Measurements from ENCODE around the gene MXRA7.

Gene MXRA7

DNA sequence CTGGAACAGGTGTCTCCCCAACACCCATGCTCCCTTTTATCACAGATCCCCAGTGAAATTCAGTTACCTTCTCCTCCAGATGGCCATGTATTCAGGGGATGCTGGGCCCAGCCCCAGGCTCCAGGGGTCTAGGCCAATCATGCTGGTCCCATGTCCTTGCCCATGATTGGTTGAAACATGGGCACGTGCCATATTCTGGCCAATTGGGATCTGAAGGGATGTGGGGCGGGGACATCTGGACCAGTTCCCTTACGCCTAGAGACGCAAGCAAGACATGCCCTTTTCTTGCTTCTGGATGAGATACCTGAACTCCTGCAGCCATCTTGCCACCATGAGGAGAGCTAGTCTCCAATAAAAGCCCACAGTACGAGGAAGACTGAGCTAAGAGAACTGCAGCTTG is 36.2 kb downstream of the MXRA7 start:
- DNase-seq = no peak

- peak; percentile 46 for DNase-seq
These were observed 37.0 kb downstream of the MXRA7 start for GRCh38 chr17:76673729-76674128.

- DNase-seq = no peak
These were observed 37.9 kb downstream of the MXRA7 start for GRCh38 chr17:76672892-76673291.

DNA sequence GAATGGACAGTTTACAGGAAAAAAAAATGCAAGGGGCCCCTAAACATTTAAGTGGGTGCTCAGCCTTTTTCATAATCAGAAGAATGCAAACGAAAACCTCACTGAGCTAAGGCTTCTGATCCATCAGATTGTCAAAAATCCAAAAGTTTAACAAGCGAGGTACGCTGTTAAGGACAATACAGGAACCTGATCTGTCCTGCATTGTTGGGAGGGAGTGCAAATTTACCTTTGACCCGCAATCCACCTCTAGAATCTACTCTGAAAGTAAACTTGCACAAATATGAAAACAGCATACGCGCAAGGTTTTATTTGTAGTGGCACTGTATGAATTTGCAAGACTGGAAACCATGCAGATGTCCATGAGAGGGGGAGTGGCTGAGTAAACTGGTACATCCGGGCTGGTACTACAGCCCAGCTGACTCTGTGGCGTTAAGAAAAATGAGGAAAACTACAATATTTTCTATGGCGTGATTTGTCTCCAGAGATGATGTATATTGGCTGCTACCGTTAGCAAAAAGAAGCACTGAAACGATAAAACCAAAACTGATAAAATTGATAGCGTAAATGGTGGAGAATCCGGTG is 38.4 kb downstream of the MXRA7 start:
- no peak for DNase-seq

DNA sequence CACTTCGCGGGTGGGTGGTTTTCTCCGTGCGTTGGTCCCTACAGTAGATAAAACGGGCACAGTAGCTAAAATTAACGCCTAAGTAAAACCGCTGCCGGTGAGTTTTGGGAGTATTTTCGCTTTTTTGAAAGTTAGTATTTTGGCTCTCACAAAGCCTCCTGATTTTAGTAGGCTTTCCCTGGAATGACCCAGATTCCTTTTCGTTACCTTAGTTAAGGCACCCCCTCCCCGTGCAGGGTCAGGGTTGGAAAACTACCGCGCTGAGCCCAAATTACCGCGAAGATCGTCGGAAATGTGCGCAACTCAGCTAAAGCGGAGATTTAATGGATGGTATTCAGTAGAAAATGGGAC is 38.9 kb downstream of the MXRA7 start:
- DNase-seq = no peak

DNA sequence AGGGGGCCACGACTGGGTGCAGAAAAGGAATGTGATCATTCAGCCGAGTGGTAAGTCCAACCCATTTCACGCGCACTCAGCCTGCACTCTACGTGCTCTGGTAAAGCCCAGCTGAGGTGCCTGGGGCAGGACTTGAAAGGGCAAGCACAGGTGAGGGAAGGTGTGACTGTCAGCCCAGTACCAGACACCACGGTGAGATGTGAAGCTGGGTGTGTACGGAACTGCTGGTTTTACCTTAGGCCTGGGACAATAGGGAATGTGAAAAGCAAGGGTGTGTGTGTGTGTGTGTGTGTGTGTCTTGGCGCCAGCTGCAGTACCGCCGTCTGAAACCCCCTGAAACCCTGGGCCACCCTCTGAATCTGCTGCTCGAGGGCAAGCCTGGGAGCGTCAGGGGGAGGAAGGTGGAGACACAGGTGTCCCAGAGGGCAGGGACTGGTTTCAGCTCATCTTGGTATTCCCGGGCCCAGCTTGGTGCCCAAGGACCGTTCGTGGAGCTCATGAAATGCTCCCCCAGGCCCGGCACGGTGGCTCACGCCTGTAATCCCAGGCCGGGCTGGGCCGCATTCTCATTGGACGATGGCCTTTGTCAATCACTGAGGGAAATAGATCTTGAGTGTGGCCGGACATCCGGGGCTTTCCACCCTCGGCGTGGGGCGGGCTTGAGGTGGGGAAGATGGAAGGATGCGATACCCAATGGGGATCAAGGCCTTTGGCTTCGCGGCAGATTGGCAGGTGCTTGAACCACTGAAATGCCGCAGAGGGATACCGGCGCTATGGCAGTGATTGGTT is 39.4 kb downstream of the MXRA7 start:
- peak; percentile 100 for DNase-seq

DNA sequence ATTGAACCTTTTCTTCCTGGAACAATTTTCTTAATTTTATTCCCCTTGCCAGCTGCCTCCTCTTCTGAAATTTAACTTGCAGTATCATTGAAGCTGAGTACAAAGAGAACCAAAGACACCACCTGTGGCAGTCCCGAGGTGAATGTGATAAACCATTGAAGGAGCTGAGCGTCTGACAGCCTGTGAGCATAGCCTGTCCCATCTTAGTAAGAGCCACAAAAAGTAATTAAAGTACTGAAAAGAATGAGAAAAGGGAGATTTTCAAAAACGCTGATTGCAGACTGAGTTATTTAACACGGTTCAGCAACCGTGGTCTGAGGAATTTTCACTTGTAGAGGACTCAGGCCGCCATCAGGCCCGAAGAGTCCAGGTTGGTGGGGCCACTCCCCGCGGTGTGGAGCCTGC is 40.0 kb downstream of the MXRA7 start:
- no peak for DNase-seq

- DNase-seq = no peak
These were observed 40.6 kb downstream of the MXRA7 start for GRCh38 chr17:76670020-76670717.

GRCh38 chr17:76667786-76668453 is 42.8 kb downstream of the MXRA7 start:
- no peak for DNase-seq

- no peak for DNase-seq
These were observed 43.3 kb downstream of the MXRA7 start for GRCh38 chr17:76667491-76667755.

DNA sequence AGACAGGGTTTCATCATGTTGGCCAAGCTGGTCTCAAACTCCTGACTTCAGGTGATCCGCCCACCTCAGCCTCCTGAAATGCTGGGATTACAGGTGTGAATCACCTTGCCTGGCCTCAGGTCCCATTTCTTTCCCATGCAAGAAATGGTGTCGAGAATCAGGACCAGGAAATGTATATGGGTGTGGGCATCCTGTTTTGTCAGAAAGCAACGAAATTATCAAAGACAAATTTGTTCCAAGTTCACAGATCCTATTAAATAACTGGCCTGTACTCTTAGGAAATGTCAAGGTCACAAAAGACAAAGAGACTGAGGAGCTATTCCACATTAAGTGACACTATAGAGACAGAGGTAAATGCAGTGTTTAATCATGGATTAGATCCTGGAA is 50.1 kb downstream of the MXRA7 start:
- DNase-seq = no peak

- no peak for DNase-seq
These were observed 50.7 kb downstream of the MXRA7 start for GRCh38 chr17:76659928-76660655.

DNA sequence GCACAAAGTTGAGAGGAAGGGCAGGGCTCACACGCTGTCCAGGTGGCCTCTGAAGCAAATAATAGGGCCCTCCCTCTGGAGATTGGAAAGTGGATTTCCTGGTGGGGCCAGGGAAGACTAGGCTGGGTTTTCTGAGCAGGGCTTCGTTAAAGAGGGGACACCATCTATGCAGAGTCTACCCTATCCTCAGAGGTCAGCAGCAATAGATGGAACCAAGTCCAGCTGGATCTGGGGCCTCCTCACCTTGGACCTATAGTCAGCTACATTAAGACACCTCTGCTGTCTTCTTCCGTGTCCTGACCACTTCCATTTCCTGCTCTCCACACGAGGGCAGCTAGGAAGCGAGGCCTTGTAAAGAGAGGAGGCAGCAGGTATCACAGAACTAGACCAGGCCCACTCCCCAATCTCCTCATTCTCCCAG is 52.5 kb downstream of the MXRA7 start:
- DNase-seq = no peak

- DNase-seq = no peak
These were observed 53.1 kb downstream of the MXRA7 start for GRCh38 chr17:76657505-76658241.

- no peak for DNase-seq
These were observed 56.4 kb downstream of the MXRA7 start for GRCh38 chr17:76654408-76654807.

GRCh38 chr17:76650504-76650903 is 60.3 kb downstream of the MXRA7 start:
- DNase-seq = no peak

DNA sequence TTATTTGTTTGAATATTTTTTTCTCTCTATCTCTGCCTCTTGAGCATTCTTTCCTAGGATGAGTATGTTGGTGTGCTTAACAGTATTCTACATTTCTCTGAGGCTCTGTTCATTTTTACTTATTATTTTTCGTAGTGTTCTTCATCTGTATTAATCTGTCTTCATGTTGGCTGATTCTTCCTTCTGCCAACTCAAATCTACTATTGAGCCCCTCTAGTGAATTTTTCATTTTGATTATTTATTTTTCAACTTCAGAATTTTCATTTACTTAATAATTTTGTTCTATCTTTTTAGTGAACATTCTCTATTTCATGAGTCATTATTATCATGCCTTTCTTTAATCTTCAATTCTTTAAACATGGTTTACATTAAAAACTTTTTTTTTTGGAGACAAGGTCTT is 64.1 kb downstream of the MXRA7 start:
- no peak for DNase-seq

DNA sequence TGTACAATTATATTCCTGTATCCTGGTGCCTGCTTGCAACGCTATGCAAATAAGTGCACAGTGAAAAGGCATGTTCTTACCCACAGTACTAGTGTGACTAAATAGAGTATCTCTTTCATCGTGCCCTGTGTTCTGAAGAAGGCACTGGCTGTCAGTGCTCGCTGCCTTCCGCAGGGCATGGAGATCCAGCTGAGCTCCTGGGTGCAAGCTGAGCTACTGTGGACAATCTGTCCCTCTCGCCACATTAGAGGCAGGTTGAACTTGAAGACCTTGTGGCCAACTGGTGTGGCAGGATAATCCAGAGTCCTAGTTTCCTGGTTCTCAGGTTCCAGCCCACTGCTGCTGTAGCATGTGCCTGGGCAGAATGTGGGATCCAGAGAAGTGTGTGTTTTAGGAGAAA is 65.3 kb downstream of the MXRA7 start:
- no peak for DNase-seq

GRCh38 chr17:76644995-76645394 is 65.8 kb downstream of the MXRA7 start:
- DNase-seq = no peak

DNA sequence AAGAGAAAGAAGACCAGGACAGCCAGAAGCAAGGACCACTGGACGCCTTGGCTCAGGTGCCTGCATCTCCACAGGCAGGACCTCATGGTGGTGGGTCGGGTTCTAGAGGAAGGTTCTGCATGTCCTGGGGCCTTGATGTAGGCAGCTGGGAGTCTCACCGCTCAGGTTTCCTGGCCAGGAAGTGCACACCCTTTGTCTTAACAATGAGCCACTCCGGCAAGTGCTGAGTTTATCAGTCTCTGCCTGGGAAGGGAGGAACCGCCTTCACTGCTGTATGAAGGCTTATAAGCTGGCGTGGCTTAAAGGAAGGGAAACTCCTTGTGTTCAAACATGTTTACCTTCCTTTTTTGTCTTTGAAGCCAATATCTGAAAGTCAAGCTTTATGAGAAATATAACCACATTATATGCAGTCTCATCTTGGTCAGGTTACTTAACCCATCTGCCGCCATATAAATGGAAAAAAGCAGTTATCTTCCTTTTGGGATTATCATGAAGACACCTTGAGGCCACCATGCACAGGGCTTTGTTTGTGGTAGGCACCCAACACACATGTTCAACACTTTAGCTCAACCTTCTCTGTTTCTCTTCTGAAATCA is 67.1 kb downstream of the MXRA7 start, which contains the start of gene ST6GALNAC1:
TSS of gene ST6GALNAC1 (minus strand) at position 205 of the 596 bp plus-strand sequence. CDS start at position 86, 119 bp downstream.
- DNase-seq = no peak

DNA sequence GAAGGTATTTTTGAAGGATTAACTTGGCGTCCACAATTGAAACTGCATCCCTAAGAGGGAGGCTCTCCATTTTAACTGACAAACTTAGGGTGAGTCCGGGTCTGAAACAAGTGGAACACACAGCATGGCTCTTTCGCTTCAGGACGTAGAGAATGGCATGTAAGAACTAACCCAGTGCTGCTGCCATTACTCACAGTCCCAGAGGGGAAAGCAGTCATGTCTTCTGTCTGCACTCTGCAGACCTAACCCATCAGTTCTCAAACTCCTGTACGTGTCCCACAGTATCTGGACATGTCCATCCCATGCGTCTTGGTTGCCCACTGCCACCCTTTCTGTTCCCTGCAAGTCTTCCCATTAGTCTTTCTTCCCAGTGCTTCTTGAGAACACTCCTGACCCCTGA is 67.8 kb downstream of the MXRA7 start:
- DNase-seq = no peak

GRCh38 chr17:76642032-76642561 is 68.7 kb downstream of the MXRA7 start:
- no peak for DNase-seq

Measured in fibroblast of skin of right biceps (primary cell).